Measurements from ENCODE around the gene RSBN1. TPM values are rescaled to one million over a fixed set of nuclear protein-coding genes. Genes with fewer than 3 reads are reported as not detected.

RSBN1 gene
- polyA plus RNA-seq, 1 of the 3 experiments (the other 2 are of a cell fraction), result 4.0 TPM

- Histone ChIP-seq H3K79me2 (ENCODE audit: insufficient read depth) (peaks cover 38% of the 10 kb centered on the region), H3K9me3 (no peaks in the 10 kb centered on the region), H3F3A (replicated peaks; ENCODE audit: insufficient read depth) (no peaks in the 10 kb centered on the region), H3K4me1 (ENCODE audit: control insufficient read depth in 1 of 2, insufficient read depth in 2 of 2, low read depth in 1 of 2, low read length in 1 of 2) (peaks cover 4 to 9% of the 10 kb centered on the region in 2 experiments; a peak in 2 of 4 replicates), H3K27me3 (ENCODE audit: insufficient read depth) (no peaks in the 10 kb centered on the region), H3K36me3 (replicated peaks in 1 of 2; ENCODE audit: control insufficient read depth in 1 of 2, insufficient read depth in 2 of 2, low read length in 1 of 2) (peaks cover 26 to 42% of the 10 kb centered on the region in 2 experiments), H3K9me2 (no peaks in the 10 kb centered on the region), H4K20me1 (ENCODE audit: insufficient read depth) (no peaks in the 10 kb centered on the region), H2AFZ (ENCODE audit: low read depth) (no peak overlapping the region), H3K4me3 (ENCODE audit: low read depth in 2 of 2, low read length in 1 of 2) (no peak overlapping the region), H3K27ac (ENCODE audit: low read depth in 2 of 2, low read length in 1 of 2) (no peak overlapping the region), H3K4me2 (no peak overlapping the region), H3K9ac (no peak overlapping the region)
- TF ChIP-seq NRF1 (IDR thresholded peaks at IDR 0.05; ENCODE audit: low read depth, low read length) (no peak), CTCF (IDR thresholded peaks at IDR 0.05) (no peak), CHD2 (IDR thresholded peaks at IDR 0.05; ENCODE audit: low read length, partially characterized antibody) (no peak), GABPA (IDR thresholded peaks at IDR 0.05; ENCODE audit: low read depth) (no peak), SIN3A (IDR thresholded peaks at IDR 0.05; ENCODE audit: borderline replicate concordance, low read depth, low read length) (no peak), IRF3 (IDR thresholded peaks at IDR 0.05; ENCODE audit: low read depth, low read length) (no peak), YY1 (IDR thresholded peaks at IDR 0.05; ENCODE audit: low read depth) (no peak), FOXJ3 (CRISPR knock-in tag; IDR thresholded peaks at IDR 0.05) (no peak), EP300 (IDR thresholded peaks at IDR 0.05; ENCODE audit: borderline replicate concordance in 1 of 2, low read depth in 1 of 2, low read length in 1 of 2) (no peak), USF2 (IDR thresholded peaks at IDR 0.05; ENCODE audit: borderline replicate concordance, low read depth, low read length) (no peak), ZBTB33 (IDR thresholded peaks at IDR 0.05; ENCODE audit: borderline replicate concordance, low read depth) (no peak), TCF12 (IDR thresholded peaks at IDR 0.05) (no peak), JUND (IDR thresholded peaks at IDR 0.05) (no peak), SMC3 (IDR thresholded peaks at IDR 0.05; ENCODE audit: low read depth, low read length) (no peak), RCOR1 (IDR thresholded peaks at IDR 0.05; ENCODE audit: low read length) (no peak), FOXM1 (IDR thresholded peaks at IDR 0.05; ENCODE audit: low read depth) (no peak), NFIC (IDR thresholded peaks at IDR 0.05; ENCODE audit: borderline replicate concordance) (no peak), TAF1 (IDR thresholded peaks at IDR 0.05; ENCODE audit: borderline replicate concordance, low read depth, low read length) (no peak)
- TF ChIP-seq, protein P1, sequence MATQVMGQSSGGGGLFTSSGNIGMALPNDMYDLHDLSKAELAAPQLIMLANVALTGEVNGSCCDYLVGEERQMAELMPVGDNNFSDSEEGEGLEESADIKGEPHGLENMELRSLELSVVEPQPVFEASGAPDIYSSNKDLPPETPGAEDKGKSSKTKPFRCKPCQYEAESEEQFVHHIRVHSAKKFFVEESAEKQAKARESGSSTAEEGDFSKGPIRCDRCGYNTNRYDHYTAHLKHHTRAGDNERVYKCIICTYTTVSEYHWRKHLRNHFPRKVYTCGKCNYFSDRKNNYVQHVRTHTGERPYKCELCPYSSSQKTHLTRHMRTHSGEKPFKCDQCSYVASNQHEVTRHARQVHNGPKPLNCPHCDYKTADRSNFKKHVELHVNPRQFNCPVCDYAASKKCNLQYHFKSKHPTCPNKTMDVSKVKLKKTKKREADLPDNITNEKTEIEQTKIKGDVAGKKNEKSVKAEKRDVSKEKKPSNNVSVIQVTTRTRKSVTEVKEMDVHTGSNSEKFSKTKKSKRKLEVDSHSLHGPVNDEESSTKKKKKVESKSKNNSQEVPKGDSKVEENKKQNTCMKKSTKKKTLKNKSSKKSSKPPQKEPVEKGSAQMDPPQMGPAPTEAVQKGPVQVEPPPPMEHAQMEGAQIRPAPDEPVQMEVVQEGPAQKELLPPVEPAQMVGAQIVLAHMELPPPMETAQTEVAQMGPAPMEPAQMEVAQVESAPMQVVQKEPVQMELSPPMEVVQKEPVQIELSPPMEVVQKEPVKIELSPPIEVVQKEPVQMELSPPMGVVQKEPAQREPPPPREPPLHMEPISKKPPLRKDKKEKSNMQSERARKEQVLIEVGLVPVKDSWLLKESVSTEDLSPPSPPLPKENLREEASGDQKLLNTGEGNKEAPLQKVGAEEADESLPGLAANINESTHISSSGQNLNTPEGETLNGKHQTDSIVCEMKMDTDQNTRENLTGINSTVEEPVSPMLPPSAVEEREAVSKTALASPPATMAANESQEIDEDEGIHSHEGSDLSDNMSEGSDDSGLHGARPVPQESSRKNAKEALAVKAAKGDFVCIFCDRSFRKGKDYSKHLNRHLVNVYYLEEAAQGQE (IDR thresholded peaks at IDR 0.05; ENCODE audit: low read depth, low read length), result no peak
- TF ChIP-seq, protein P2, sequence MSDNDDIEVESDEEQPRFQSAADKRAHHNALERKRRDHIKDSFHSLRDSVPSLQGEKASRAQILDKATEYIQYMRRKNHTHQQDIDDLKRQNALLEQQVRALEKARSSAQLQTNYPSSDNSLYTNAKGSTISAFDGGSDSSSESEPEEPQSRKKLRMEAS (IDR thresholded peaks at IDR 0.05; ENCODE audit: low read depth), result no peak
- ChIA-PET POLR2A (no interaction called here), CTCF (no interaction called here)
- no peak for DNase-seq
- WGBS (ENCODE audit: low lambda C conversion rate), result 100% methylated on average over 5 of the region's 5 CpGs
Observed at GRCh38 chr1:113742515-113742914, 69.8 kb downstream of the RSBN1 start.
